IMR-90 (cell line): ENCODE measurements around the gene FGF12.

Source experiments
- FOS ChIP-seq: fragments of 150-350 bp; IDR thresholded peaks from 2 replicates; pipeline ENCODE4 v1.6.1; 2016; ENCODE audit warnings: low read depth, low read length
- MAFK ChIP-seq: IDR thresholded peaks from 2 replicates; pipeline ENCODE4 v1.6.1; 2012; ENCODE audit warnings: low read depth, low read length, improper control_type of control experiment
- POLR2A ChIP-seq: IDR thresholded peaks from 2 replicates; pipeline ENCODE4 v1.6.1; 2012; ENCODE audit warnings: mild to moderate bottlenecking, low read depth, low read length
- RCOR1 ChIP-seq: IDR thresholded peaks from 2 replicates; pipeline ENCODE4 v1.6.1; 2012; ENCODE audit warnings: mild to moderate bottlenecking, low read length, improper control_type of control experiment; ENCODE audit not compliant: insufficient replicate concordance
- TF ChIP-seq, protein P1 (sequence below): conservative IDR thresholded peaks from 2 replicates; pipeline ENCODE4 v1.5.1; 2012; ENCODE audit warnings: mild to moderate bottlenecking, low read depth, low read length, improper control_type of control experiment

DNA sequence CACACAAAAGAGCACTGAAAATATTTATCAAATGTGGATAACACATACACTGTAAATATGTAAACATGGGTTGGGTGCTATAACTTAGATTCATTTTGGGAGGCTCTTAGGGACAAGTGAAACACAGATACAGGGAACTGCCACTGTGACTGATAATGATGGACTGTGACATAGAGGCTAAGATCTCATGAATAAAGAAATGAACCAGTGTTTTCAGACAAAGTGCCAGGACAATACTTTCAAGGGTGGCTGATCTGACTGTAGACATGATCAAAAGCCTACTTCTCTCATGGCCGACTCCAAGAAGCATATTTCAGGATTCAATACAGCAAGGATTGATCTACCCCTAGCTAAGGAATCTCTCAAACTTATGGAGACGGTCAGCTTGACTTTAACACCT lies 353.8 kb downstream of the FGF12 start:
- TF ChIP-seq POLR2A: no peak
- TF ChIP-seq, protein P1, sequence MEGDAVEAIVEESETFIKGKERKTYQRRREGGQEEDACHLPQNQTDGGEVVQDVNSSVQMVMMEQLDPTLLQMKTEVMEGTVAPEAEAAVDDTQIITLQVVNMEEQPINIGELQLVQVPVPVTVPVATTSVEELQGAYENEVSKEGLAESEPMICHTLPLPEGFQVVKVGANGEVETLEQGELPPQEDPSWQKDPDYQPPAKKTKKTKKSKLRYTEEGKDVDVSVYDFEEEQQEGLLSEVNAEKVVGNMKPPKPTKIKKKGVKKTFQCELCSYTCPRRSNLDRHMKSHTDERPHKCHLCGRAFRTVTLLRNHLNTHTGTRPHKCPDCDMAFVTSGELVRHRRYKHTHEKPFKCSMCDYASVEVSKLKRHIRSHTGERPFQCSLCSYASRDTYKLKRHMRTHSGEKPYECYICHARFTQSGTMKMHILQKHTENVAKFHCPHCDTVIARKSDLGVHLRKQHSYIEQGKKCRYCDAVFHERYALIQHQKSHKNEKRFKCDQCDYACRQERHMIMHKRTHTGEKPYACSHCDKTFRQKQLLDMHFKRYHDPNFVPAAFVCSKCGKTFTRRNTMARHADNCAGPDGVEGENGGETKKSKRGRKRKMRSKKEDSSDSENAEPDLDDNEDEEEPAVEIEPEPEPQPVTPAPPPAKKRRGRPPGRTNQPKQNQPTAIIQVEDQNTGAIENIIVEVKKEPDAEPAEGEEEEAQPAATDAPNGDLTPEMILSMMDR: no peak
- no peak for TF ChIP-seq RCOR1
- TF ChIP-seq FOS: no peak
- no peak for TF ChIP-seq MAFK
